AG04450 (cell line): ENCODE results near the gene MB. TPM values are rescaled to one million over a fixed set of nuclear protein-coding genes. Genes with fewer than 3 reads are reported as not detected.
A peak's percentile ranks its signal among the peaks of the same experiment; 100 is the strongest.

Experiments
- CTCF ChIA-PET: fragments of 300-600, 350-600 bp; formaldehyde crosslinking; extraction: SDS; loops from one replicate; lab custom pipeline; 2022; ENCODE audit warnings: antibody characterized with exemption, inconsistent platforms; lab: Charles Lee
- POLR2A ChIA-PET: fragments of 350-600 bp; formaldehyde crosslinking; extraction: SDS; loops from one replicate; lab custom pipeline; 2021; ENCODE audit warnings: antibody characterized with exemption, inconsistent platforms; lab: Yijun Ruan, JAX
- DNase-seq: peaks from one replicate; pipeline ENCODE4 v3.0.0-alpha.2; 2011; ENCODE audit warnings: low read depth, low spot score
- H3K27ac ChIP-seq: one replicate; pipeline ENCODE4 v1.5.1; 2012; ENCODE audit warnings: low read depth, low read length, control low read depth
- H3K27me3 ChIP-seq: one replicate; pipeline ENCODE4 v1.6.0; 2012; ENCODE audit warnings: low read length; ENCODE audit not compliant: control insufficient read depth, insufficient read depth
- H3K4me3 ChIP-seq: 2 replicates; pipeline ENCODE4 v1.5.1; 2011; ENCODE audit warnings: mild to moderate bottlenecking, low read depth, low read length, control low read depth
- H3K9me3 ChIP-seq: 2 replicates; pipeline ENCODE4 v1.5.1; 2012; ENCODE audit warnings: low read length; ENCODE audit not compliant: control insufficient read depth, insufficient read depth
- CTCF ChIP-seq: IDR thresholded peaks from 2 replicates; pipeline ENCODE4 v1.5.1; 2011; ENCODE audit warnings: low read depth, low read length, control low read depth, inconsistent platforms
- polyA plus RNA-seq: library from polyadenylated mRNA; depleted of rRNA; stranded (reverse); fragments of >200 nt; gene quantifications from 2 replicates; pipeline ENCODE4 v1.2.3, GENCODE V29; 2011

MB gene
- polyA plus RNA-seq, 1 experiment = not detected

GRCh38 chr22:35648066-35649025 is 31.2 kb upstream of the MB start, which contains the start of gene APOL6:
Gene APOL6 (plus strand): TSS chr22:35648446. CDS start chr22:35656426, 7,980 bp downstream.
- Histone ChIP-seq H3K27me3 (no peaks in the 10 kb centered on the region), H3K4me3 (peak within 1 kb of the TSS; percentile 72), H3K27ac (peak within 1 kb of the TSS; percentile 85), H3K9me3 (peaks cover 4% of the 10 kb centered on the region)
- TF ChIP-seq CTCF = no peak
- POLR2A ChIA-PET = interaction anchor here (1.4 kb wide), 2 partner anchors 11 to 21 kb away, joined by 4 to 5 read pairs; no protein-coding TSS in a partner anchor
- DNase-seq = no peak
- CTCF ChIA-PET = interaction anchor here (0.7 to 2.0 kb wide), 3 partner anchors 15 to 417 kb away, joined by 3 to 6 read pairs (median 5); no protein-coding TSS in a partner anchor

- no peak for DNase-seq
- H3K27me3 ChIP-seq = no peaks in the 10 kb centered on the region
- ChIA-PET POLR2A (no interaction called here), CTCF (no interaction called here)
- TF ChIP-seq CTCF = no peak
- no peak overlapping the region for H3K27ac ChIP-seq
- H3K9me3 ChIP-seq = no peaks in the 10 kb centered on the region
- no peak overlapping the region for H3K4me3 ChIP-seq
Measured at GRCh38 chr22:35645646-35646045, 28.5 kb upstream of the MB start.

- CTCF ChIA-PET = interaction anchor here (0.6 kb wide), 3 partner anchors 40 to 374 kb away, joined by 4 to 7 read pairs (median 4); no protein-coding TSS in a partner anchor
- no peak for DNase-seq
- Histone ChIP-seq H3K4me3 (no peak overlapping the region), H3K27me3 (no peaks in the 10 kb centered on the region), H3K27ac (no peak overlapping the region), H3K9me3 (no peaks in the 10 kb centered on the region)
- TF ChIP-seq CTCF = no peak
- POLR2A ChIA-PET = no interaction called here
Measured at GRCh38 chr22:35643991-35644390, 26.9 kb upstream of the MB start.

GRCh38 chr22:35642305-35642741 is 25.2 kb upstream of the MB start:
- ChIA-PET POLR2A (no interaction called here), CTCF (no interaction called here)

More at GRCh38 chr22:35642305-35642741, 25.2 kb upstream of the MB start:
- no peak for DNase-seq
- no peak for TF ChIP-seq CTCF
- Histone ChIP-seq H3K9me3 (no peaks in the 10 kb centered on the region), H3K4me3 (no peak overlapping the region), H3K27ac (no peak overlapping the region), H3K27me3 (no peaks in the 10 kb centered on the region)
